Left hindlimb (tissue), 1 donor: Measurements from ENCODE around the gene RIN3.

Experiments
- DNase-seq: peaks from one replicate; pipeline ENCODE4 v3.0.0-alpha.2; 2018

Gene RIN3

GRCh38 chr14:92703516-92703915, 189.9 kb downstream of the RIN3 start:
- no peak for DNase-seq

DNA sequence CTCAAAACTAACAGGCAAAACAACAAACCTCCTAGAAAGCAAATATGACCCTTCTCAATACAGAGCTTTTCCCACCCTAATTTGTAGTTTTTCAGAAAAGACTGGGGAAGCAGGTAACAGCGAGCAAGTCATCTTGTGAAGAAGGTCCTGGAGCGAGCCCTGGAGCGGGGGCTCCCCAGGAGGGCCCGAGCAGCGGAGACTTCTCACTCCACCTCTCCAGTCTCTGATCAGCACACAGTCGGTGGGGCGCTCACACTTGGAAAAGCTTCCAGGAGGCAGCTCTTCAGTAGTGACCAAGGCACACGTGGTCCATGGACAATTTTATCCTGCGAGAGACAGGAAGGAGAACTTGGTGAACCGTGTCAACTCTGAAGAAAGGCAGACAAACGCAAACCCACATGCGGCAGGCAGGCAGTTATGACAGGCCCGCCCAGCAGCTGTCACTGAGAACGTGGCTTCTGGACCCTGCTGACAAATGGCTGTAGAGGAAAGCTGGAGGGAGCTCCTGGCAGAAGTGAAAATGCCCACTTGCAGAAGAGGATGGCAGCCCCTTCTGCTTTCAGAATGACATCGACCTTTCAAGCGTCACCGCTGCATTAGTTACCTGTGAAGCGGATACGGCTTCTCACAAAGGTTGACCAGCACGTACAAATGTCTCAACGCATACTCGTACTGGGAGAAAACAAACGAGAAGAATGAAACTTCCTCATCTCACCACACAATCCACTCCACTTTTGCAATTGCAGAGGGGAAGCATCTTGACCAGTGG, 190.6 kb downstream of the RIN3 start:
- no peak for DNase-seq

DNA sequence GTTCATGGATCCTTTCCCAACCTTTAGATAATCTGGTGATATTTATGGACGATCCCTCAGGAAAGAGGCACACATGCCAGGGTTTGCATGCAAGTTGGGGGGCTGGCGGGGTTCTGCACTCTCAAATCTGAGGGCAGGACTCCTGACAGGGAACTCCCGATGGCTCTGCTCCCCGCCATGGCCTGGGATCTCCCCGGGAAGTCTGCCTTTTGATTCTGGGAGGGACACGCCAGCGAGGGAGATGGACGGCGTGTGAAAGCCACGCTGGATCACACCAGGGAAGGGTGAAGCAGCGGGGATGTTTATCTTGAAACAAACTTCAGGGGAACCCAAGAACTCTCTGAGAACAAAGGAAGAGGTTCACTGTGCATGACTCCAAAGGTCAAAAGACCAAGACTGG, 191.2 kb downstream of the RIN3 start:
- no peak for DNase-seq

GRCh38 chr14:92706386-92706785, 192.8 kb downstream of the RIN3 start:
- DNase-seq = no peak

DNA sequence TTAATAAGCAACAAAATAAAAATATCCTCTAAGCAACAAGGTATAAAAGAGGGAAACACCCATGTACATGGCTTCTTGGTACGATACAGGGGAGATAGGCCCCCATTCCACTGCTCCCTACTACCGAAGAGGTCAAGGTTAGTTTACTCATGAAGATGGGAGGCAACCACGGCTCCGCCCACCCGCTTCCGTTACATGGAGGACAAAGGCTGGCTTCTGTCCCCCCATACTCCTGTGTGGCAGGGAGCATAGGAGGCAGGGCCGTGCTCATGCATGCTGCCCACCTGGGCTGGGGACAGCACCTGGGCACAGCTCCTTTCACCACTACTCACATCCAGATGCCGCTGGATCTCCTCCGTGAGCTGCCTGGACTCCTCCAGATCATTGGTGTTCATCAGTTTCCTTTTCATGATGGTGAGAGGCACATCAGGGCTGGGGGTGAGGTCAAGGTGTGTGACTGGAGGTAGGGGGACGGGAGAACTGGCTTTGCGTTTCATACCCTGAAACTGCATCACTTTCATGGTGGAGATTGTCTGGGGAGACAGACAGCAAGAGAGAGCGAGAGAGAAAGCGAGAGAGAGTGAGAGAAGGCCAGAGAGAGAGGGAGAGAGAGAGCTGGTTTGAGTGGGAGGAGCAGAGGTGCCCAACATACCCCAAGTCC, 195.9 kb downstream of the RIN3 start:
- no peak for DNase-seq

GRCh38 chr14:92710001-92710341, 196.4 kb downstream of the RIN3 start:
- DNase-seq = no peak

GRCh38 chr14:92711976-92712653, 198.5 kb downstream of the RIN3 start:
- no peak for DNase-seq

GRCh38 chr14:92712654-92713051, 199.1 kb downstream of the RIN3 start:
- DNase-seq = no peak

DNA sequence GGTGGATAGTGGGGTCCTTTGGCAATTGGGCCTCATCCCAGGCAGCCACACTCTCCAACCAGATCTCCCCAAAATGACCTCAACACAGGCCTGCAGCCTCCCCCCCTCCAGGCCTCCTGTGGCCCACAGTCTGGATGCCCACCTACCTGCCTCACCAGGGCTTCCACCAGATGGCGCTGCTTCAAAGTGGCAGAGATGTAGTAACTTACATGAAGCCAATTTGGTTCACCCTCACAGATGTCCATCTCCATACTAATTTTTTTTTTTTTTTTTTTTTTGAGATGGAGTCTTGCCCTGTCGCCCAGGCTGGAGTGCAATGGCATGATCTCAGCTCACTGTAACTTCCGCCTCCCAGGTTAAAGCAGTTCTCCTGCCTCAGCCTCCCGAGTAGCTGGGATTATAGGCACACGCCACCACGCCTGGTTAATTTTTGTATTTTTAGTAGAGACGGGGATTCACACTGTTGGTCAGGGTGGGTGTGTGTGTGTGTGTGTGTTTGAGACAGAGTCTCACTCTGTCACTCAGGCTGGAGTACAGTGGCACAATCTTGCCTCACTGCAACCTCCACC, 201.2 kb downstream of the RIN3 start:
- DNase-seq = peak; percentile 44

- DNase-seq = no peak
Measured at GRCh38 chr14:92716131-92716530, 202.6 kb downstream of the RIN3 start.

- DNase-seq = no peak
Measured at GRCh38 chr14:92717571-92718042, 204.0 kb downstream of the RIN3 start.

DNA sequence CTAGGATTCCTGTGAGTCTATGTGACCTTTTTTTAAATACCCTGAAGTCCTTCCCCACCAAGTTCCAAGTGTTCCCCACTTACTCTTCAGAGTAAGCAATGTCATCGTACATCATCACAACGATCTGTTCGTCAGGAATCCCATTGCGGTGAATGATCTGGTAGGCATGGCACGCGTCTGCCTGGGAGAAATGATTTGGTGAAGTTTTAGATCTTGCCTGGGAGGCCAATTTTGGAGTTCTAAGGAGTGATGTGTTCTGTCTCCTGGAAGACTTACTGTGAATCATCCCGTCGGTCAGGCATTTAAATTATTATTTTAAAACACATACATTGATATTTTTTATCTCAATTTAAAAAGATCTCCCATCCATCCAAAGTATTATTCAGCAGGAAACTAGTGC, 205.1 kb downstream of the RIN3 start:
- no peak for DNase-seq

GRCh38 chr14:92719421-92719820, 205.8 kb downstream of the RIN3 start:
- no peak for DNase-seq

DNA sequence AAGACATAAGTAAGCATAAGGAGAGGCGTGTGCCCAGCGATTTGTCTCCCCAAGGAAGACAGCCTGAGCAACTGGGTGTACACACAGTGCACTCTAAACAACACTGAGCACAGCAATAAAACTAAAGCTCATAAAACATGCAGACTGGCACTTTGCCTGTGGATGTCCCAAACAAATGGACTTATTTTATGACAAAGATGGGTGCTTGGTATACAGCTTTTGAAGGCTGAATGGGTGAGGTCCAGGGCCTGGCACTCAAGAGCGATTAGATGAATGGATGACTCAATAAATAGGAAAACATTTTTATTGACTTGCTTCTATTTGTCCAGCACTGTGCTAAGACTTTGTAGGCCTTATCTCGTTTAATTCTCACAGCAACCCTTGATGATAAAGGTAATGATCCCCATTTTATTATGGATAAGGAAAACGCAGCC, 206.3 kb downstream of the RIN3 start:
- peak; percentile 4 for DNase-seq

DNA sequence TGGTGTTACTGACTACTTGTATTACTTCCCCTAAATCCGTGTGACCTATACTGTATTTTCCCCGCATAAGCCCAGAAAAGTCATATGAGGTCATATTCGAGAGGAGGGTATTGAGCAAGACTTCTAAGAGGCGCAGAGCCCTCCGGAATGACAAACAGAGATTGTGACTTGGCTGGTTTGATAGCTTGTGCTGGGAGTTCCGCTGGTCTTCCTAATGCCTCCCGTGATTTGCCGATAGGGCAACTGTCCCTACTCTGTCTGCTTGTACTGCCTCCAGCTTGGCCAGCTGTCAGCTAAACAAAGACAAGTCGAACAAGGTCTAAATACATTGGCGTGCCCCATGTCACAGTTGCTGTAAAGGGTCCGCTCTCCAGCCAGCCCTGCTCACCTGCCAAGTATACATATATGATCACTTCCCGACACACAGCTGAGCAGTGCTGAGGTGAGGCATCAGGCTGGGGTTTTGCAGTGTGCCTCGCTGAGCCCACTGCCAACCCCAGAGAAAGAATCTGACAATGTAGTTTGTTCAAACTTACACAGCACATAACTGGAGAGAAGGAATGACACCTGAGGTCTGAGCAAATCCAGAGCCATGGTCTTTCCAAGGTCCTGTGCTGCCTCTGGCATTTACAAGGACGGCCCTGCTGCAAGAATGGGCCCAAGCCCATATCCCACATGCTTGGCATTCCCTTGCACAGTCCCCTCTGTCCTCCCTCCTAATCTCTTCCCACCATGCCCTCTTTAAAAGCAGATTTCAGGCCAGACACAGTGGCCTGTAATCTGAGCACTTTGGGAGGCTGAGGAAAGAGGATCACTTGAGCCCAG, 211.1 kb downstream of the RIN3 start:
- peak; percentile 22 for DNase-seq

DNA sequence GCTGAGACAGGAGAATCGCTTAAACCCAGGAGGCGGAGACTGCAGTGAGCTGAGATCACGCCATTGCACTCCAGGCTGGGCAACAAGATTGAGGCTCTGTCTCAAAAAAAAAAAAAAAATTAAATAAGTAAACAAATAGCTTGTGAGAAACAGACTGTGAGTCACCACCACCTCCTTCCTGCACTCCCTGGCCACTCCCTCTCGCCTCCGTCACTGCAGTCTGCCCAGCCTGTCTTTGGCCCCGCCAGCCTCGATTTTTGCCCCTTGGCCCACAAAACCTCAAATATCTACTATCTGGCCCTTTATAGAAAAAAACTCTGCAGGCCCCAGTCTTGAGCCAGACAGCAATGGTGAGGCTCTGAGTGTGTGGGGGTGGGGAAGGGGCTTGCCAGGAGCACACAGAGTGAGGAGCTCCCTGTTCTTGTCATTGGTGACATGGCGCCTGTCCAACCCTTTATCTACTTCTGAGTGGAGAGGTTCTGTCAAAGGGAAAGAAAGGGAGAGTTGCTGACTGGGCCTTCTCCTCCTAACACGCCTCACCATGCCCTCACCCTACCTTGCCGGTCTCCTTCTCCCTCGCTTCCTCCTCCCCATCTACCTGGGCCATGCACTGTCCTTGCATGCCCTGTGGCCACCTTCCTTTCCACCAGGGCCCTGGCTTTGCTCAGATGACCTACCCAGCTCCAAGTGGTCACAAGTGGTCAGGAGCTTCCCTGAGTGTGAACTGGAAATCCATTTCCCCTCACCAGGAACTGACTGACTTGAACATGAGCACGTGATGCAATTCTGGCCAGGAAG, 212.8 kb downstream of the RIN3 start:
- peak; percentile 18 for DNase-seq

- no peak for DNase-seq
Measured at GRCh38 chr14:92726933-92727262, 213.3 kb downstream of the RIN3 start.

- DNase-seq = peak; percentile 20
Measured at GRCh38 chr14:92728759-92729364, 215.3 kb downstream of the RIN3 start.

- DNase-seq = peak; percentile 22
Measured at GRCh38 chr14:92729634-92730358, 216.2 kb downstream of the RIN3 start.

DNA sequence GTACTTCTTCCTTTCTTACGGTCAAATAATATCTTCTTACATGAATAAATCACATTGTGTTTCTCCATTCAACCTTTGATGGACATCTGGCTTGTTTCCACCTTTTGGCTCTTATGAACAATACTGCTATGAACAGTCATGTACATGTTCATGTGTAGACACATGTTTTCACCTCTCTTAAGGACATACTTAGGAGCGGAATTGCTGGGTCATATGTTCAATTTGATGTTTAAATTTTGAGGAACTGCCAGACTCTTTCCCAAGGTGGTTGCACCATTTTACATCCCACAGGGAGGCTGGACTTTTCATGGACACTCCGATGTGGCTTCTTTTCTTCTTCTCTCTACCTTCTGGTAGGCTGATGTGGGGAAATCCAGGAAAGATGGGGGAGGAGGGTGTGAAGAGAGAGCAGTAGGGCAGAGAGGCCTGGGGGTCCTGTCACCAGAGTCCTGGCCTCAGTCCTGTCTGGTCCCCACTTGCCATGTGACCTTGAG, 218.1 kb downstream of the RIN3 start:
- DNase-seq = no peak

- DNase-seq = no peak
Measured at GRCh38 chr14:92733007-92733406, 219.4 kb downstream of the RIN3 start.
